Heart left ventricle (tissue), 13 donors: ENCODE data around the gene NANOS1.

Experiments
- CTCF ChIP-seq, 12 donors: fragments of 200-600 bp; sonication (generic) in 4 of 12; IDR thresholded peaks; one replicate each; pipeline versions ENCODE4 v1.5.0 to v1.8.0; 2018 to 2022; ENCODE audit warnings: antibody characterized with exemption in 12 of 12, mild to moderate bottlenecking in 5 of 12
- POLR2A ChIP-seq, 2 donors: fragments of 450-650 bp; IDR thresholded peaks; one replicate each; pipeline ENCODE4 v1.6.1; 2017; ENCODE audit warnings: antibody characterized with exemption in 2 of 2, mild to moderate bottlenecking in 2 of 2, moderate library complexity in 2 of 2
- donor health status: ischemic (EF 13 %, LVEDD 7.1; RV severe dilation, severe dysfunction).
- donor health status: DM: no; HTN: yes; CAD: no.
- donor health status: DM: no; HTN: no; CAD: no.
- donor health status: ischemic (EF 25% LVEDD 6.9; RV normal size, moderate dysfunction).
- donor health status: ischemic (EF 25% LVEDD 5.7; RV mildly dilated, moderate dysfunction).
- donor health status: ischemic (EF 35%, LVEDD 5.7; RV mildly dilated, moderate dysfunction).
- donor health status: nonischemic (EF 11% LVEDD 7.7; RV severe dilation, severe dysfunction).
- donor health status: DM: yes; HTN: yes; CAD: no.
- donor health status: PGD.
- donor health status: ischemic (EF 29% LVEDD 5.4; RV normal size, mild dysfunction).
- donor health status: nonischemic (EF 23%, LVEDD 6.1; RV moderate dilation, normal function).

- TF ChIP-seq CTCF (IDR thresholded peaks at IDR 0.05) (no peak), POLR2A (IDR thresholded peaks at IDR 0.05) (no peak)
Observed at GRCh38 chr10:119060107-119060506, 30.6 kb downstream of the NANOS1 start.
